OCI-LY1 (cell line): ENCODE results near the gene PRR36.

ENCODE experiments used
- H2AFZ ChIP-seq: fragments of 200-600 bp; sonication (generic), shearing (Covaris generic); 2 replicates; pipeline ENCODE4 v1.6.0; 2014; ENCODE audit warnings: antibody characterized with exemption, mild to moderate bottlenecking, low read length
- H3F3A ChIP-seq: fragments of 200-600 bp; sonication (generic), shearing (Covaris generic); 2 replicates; pipeline ENCODE4 v1.6.0; 2014; ENCODE audit warnings: mild to moderate bottlenecking, antibody characterized with exemption, low read length, moderate library complexity; ENCODE audit not compliant: insufficient read depth
- H3K27ac ChIP-seq: fragments of 200-600 bp; sonication (generic); 2 replicates; pipeline ENCODE4 v1.5.1; 2014; ENCODE audit warnings: low read length, mixed run types, mild to moderate bottlenecking, low read depth; ENCODE audit not compliant: poor library complexity, severe bottlenecking
- H3K27me3 ChIP-seq: fragments of 200-600 bp; sonication (generic); 2 replicates; pipeline ENCODE4 v1.6.0; 2014; ENCODE audit warnings: antibody characterized with exemption, mild to moderate bottlenecking, low read length, moderate library complexity; ENCODE audit not compliant: insufficient read depth
- H3K36me3 ChIP-seq: fragments of 200-600 bp; sonication (generic); 2 replicates; pipeline ENCODE4 v1.6.1; 2014; ENCODE audit warnings: mild to moderate bottlenecking, antibody characterized with exemption, low read length, moderate library complexity, mixed read lengths; ENCODE audit not compliant: insufficient read depth
- H3K4me1 ChIP-seq: fragments of 200-600 bp; sonication (generic); 2 replicates; pipeline ENCODE4 v1.5.1; 2014; ENCODE audit warnings: mild to moderate bottlenecking, low read length, moderate library complexity; ENCODE audit not compliant: insufficient read depth, severe bottlenecking
- H3K4me2 ChIP-seq: fragments of 200-600 bp; sonication (generic), shearing (Covaris generic); 2 replicates; pipeline ENCODE4 v1.6.1; 2014; ENCODE audit warnings: low read length
- H3K4me3 ChIP-seq: fragments of 200-600 bp; sonication (generic); 2 replicates; pipeline ENCODE4 v1.5.1; 2014; ENCODE audit warnings: low read length, low read depth, mild to moderate bottlenecking, mixed read lengths; ENCODE audit not compliant: poor library complexity, severe bottlenecking
- H3K79me2 ChIP-seq: fragments of 200-600 bp; shearing (Covaris generic); 2 replicates; pipeline ENCODE4 v1.6.1; 2016; ENCODE audit warnings: mixed run types, low read length, mixed read lengths; ENCODE audit not compliant: insufficient read depth
- H3K9ac ChIP-seq: fragments of 200-600 bp; sonication (generic), shearing (Covaris generic); 2 replicates; pipeline ENCODE4 v1.6.1; 2014; ENCODE audit warnings: mild to moderate bottlenecking, low read length, mixed read lengths
- H3K9me2 ChIP-seq: fragments of 200-600 bp; sonication (generic), shearing (Covaris generic); 2 replicates; pipeline ENCODE4 v1.6.1; 2014; ENCODE audit warnings: low read depth, mild to moderate bottlenecking, low read length, mixed read lengths
- H3K9me3 ChIP-seq: fragments of 200-600 bp; shearing (Covaris generic); 2 replicates; pipeline ENCODE4 v1.6.1; 2014; ENCODE audit warnings: low read length, mixed read lengths
- H4K20me1 ChIP-seq: fragments of 200-600 bp; sonication (generic), shearing (Covaris generic); 2 replicates; pipeline ENCODE4 v1.6.0; 2016; ENCODE audit warnings: mild to moderate bottlenecking, low read length; ENCODE audit not compliant: insufficient read depth
- CTCF ChIP-seq: fragments of 200-600 bp; sonication (generic), shearing (Covaris generic); IDR thresholded peaks from 2 replicates; pipeline ENCODE4 v1.5.1; 2017; ENCODE audit warnings: mild to moderate bottlenecking, antibody characterized with exemption, low read length, moderate library complexity, mixed read lengths
- EZH2 ChIP-seq: fragments of 200-600 bp; sonication (generic), shearing (Covaris generic); IDR thresholded peaks from 2 replicates; pipeline ENCODE4 v1.8.0; 2017; ENCODE audit warnings: borderline replicate concordance, mixed run types, mild to moderate bottlenecking, antibody characterized with exemption, low read length, moderate library complexity, mixed read lengths

PRR36 gene

GRCh38 chr19:7818806-7819205 is 55.4 kb downstream of the PRR36 start:
- Histone ChIP-seq H3K4me1 (no peaks in the 10 kb centered on the region), H3K36me3 (no peaks in the 10 kb centered on the region), H3K79me2 (no peaks in the 10 kb centered on the region), H4K20me1 (no peaks in the 10 kb centered on the region), H3K27me3 (0 out of 2 replicates have a peak, but pooled peaks cover 7% of the 10 kb centered on the region), H3K9me2 (no peaks in the 10 kb centered on the region), H3K4me2 (no peak overlapping the region), H3K9me3 (no peaks in the 10 kb centered on the region), H2AFZ (no peak overlapping the region), H3F3A (no peaks in the 10 kb centered on the region), H3K9ac (no peak overlapping the region), H3K4me3 (no peak overlapping the region), H3K27ac (no peak overlapping the region)
- TF ChIP-seq EZH2 (no peak), CTCF (no peak)
